HG03342 (cell line): ENCODE measurements around the gene NAALADL2.

Experiments
- ATAC-seq: cut with Tn5 transposase; IDR thresholded peaks from one replicate; pipeline ENCODE4 v1.9.1; 2021; ENCODE audit warnings: mild to moderate bottlenecking, moderate library complexity; ENCODE audit not compliant: unreplicated experiment

NAALADL2 gene

GRCh38 chr3:175193815-175194518 lies 334.8 kb downstream of the NAALADL2 start:
- peak; percentile 67 for ATAC-seq

DNA sequence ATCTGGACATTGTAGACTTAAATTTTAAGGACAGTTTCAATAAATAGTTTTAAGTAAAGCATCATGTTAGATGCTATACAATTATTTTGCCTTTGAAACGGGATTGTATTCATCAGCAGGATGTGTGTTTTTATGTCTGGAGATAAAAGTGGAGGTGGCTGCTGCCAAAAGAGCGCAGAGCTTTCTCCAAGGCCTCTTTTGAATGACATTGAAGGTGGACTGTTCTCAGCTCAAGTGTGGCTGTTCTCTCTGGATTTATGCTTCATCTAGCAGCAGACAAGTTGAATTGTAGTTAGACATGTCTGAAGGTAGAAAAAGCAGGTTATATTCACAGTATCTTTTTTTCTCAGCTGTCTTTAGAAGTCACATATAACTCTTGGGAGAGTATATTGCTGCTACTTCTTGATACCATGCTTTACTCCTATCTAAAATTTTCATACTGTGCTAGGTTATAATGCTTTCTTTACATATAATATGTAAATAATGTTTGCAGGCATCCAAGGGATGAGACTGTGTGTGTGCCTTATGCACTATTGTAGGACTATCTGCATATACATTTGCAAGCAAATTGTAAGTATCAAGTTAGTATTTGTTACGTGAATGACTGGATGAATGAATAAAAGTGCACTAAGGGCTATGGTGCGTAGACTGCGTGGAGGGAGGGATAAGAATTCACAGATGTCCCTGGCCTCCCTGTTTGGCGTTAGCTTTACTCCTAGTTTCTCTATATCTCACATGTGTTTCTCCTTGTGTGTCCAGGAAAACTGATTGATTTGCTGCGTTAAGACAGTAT lies 340.1 kb downstream of the NAALADL2 start:
- ATAC-seq, result no peak

DNA sequence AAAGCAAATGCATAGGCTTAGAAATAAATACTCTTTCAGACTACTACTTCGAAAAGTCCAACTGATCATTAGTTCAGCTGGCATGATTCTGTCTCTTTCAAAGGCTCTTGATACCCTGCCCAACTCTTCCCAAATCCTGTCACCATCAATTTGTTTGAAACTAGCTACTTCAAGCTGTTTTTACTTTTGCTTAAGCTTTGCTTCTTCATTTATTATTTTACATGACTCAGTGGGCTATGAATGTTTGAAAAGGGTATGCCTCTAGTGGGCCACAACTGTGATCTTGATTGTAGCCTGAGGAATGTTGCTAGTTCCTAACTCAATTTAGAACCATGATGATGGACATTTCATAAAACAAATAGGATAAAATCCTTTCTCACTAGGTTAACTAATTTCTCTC lies 340.8 kb downstream of the NAALADL2 start:
- ATAC-seq, result no peak

GRCh38 chr3:175200391-175201095 lies 341.4 kb downstream of the NAALADL2 start:
- no peak for ATAC-seq

GRCh38 chr3:175207361-175207760 lies 348.2 kb downstream of the NAALADL2 start:
- no peak for ATAC-seq

DNA sequence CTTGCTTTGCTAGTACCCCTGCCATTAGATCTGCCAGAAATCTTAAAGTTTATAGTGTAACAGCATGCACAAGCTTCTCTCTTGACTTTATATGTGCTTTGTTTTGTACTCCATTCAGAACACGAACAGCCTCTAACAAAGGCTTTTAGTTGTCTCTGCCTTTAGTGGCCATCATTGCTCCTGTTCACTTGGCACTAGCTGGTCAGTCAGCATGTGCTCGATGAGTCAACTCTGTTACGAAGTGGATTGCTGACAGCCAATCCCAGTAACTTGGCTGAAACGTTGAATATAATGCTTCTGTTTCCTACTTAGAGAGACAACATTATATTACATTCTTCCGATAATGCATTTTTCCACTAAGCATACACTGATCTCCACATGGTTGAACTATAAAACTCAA lies 349.2 kb downstream of the NAALADL2 start:
- ATAC-seq, result no peak

- no peak for ATAC-seq
These were observed 352.3 kb downstream of the NAALADL2 start for GRCh38 chr3:175211466-175211865.

- no peak for ATAC-seq
These were observed 353.8 kb downstream of the NAALADL2 start for GRCh38 chr3:175212896-175213295.

DNA sequence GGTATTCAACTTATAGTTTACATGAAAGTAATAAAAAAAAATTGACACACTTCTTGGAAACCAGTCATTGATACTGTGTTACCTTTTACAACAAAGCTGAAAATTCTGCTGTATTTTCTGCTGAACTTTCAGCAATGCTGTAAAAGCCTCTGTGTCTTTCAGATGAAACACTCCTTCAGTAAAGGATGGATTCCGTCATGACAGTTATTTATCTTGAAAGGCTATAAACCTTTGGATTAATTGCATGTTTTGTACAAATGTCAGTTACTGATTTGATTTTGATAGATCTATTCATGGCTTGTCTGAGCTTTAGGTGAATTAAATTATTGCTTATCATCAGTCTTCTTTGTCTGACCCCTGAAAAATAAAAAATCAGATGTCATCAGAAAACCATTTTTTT lies 355.1 kb downstream of the NAALADL2 start:
- no peak for ATAC-seq

- no peak for ATAC-seq
These were observed 356.7 kb downstream of the NAALADL2 start for GRCh38 chr3:175215833-175216232.

GRCh38 chr3:175222356-175222755 lies 363.2 kb downstream of the NAALADL2 start:
- ATAC-seq, result no peak

- ATAC-seq, result no peak
These were observed 364.9 kb downstream of the NAALADL2 start for GRCh38 chr3:175224051-175224450.

DNA sequence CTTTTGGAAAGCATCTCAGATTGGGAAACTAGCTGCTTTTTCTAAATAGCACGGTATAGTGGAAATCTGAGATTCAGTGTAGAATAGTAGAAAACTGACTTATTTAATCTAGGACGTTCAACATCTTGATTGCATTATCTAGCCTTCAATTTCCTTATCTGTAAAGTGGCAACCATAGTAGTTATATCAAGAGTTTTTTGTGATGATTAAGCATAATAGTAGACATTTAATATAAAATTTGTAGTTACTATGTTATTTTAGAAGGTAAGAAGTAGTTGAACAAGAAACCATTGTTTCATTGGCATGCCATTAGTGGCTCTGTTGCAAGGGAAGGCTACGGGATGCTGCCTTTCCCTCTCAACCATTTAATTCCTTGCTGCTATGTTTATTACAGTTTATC lies 367.3 kb downstream of the NAALADL2 start:
- no peak for ATAC-seq

DNA sequence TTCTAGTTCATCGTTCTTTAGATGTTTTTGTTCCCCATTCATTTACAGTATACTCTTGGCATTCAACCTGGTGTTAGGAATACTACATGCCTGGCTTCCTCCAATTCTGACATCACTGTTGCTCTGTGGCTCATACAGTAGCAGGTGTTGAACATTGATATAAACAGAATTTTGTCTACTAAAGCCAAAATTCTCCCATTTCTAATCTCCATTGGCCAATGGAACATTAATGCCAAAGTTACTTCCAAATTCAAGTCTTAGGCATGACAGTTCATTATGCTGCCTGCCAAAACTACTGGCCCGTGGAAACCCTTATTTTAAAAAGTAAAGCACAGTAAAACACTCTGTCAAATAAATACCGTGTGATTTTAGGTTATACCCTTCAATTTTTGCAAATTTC lies 368.0 kb downstream of the NAALADL2 start:
- ATAC-seq, result no peak

DNA sequence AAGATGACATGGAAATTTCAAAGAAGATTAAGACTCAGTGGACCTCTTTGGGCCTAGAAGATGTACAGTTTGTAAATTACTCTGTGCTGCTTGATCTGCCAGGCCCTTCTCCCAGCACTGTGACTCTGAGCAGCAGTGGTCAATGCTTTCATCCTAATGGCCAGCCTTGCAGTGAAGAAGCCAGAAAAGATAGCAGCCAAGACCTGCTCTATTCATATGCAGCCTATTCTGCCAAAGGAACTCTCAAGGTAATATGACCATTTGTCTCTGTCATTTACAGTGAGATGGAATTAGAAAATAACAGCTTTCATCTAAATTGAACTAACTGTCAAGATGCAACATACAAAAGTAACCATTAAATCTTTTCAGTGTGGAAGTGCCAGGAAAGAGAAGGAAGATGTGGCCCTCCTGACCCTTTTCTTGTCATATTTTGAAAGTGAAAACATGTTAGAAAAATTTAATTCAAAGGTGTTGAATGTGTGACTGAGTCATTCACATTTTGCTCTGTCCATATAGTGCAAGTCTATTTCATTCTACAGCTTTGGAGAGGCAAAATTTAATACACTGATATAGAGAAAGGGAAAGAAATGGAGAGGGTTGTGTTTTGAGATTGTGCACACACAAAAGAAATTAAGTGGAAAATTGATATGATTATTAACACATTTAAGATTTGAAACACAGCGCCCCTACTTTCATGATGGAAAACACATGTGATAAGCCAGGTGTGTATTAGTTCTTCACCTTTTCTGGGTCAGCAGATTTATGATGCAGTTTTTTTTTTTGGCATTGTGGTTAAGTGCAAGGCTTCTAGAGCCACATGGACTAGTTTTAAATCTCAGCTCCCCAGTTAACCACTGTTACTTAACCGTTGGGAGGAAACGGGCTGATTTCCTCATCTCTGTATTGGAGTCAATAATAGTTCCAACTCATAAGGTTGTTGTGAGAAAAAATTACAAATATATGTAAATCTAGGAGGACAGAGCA lies 375.1 kb downstream of the NAALADL2 start:
- no peak for ATAC-seq

- ATAC-seq, result no peak
These were observed 379.7 kb downstream of the NAALADL2 start for GRCh38 chr3:175238801-175239200.

- ATAC-seq, result no peak
These were observed 381.8 kb downstream of the NAALADL2 start for GRCh38 chr3:175240921-175241320.

DNA sequence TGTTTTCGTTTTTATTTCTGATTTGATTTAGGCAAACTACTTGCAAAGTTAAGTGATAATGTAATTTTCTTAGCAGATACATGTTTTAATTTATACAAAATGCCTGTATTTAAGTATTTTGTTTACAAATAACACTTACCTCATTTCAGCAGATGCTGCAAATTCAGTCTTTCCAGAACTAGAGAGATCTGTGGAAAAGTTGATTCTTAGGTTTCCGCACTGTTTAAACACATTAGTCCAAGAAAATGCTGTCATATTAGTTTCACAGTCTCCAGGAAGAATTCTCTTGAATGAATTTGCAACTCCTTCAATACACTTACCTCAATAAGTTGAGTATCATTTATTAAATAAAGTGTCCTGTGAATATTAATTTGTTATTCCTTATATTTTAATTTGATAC lies 383.1 kb downstream of the NAALADL2 start:
- ATAC-seq, result no peak

GRCh38 chr3:175246234-175246633 lies 387.1 kb downstream of the NAALADL2 start:
- no peak for ATAC-seq

- no peak for ATAC-seq
These were observed 387.6 kb downstream of the NAALADL2 start for GRCh38 chr3:175246766-175247165.

GRCh38 chr3:175247629-175248028 lies 388.5 kb downstream of the NAALADL2 start:
- ATAC-seq, result no peak
